ENCODE data around the gene CBR3. TPM values are rescaled to one million over a fixed set of nuclear protein-coding genes. Genes with fewer than 3 reads are reported as not detected.

Gene CBR3
- total and polyA plus RNA-seq, 2 donors (not counting 1 experiment from before 2014, with no cell fraction given), result 1.9 to 11.3 TPM

GRCh38 chr21:36174780-36175179, 39.9 kb downstream of the CBR3 start:
- no peak overlapping the region for H3K4me2 ChIP-seq (replicated peaks; ENCODE audit: low read depth, low read length, poor library complexity, severe bottlenecking)
- H3K36me3 ChIP-seq (replicated peaks in 1 of 2; ENCODE audit: control extremely low read depth in 1 of 2, control insufficient read depth in 1 of 2, extremely low read depth in 1 of 2, insufficient read depth in 2 of 2, low read length in 1 of 2), result peaks cover 4 to 45% of the 10 kb centered on the region in 2 experiments
- peaks cover 66% of the 10 kb centered on the region for H3K79me2 ChIP-seq (ENCODE audit: control insufficient read depth, insufficient read depth, low read length)
- ChIA-PET POLR2A (no interaction called here), CTCF (no interaction called here)
- H3K27me3 ChIP-seq (replicated peaks in 1 of 4; ENCODE audit: control extremely low read depth in 1 of 4, control insufficient read depth in 3 of 4, insufficient read depth in 4 of 4, low read length in 3 of 4), result no peaks in the 10 kb centered on the region
- H4K20me1 ChIP-seq (ENCODE audit: control insufficient read depth, insufficient read depth, low read length, poor library complexity, severe bottlenecking), result peaks cover 24% of the 10 kb centered on the region
- no peaks in the 10 kb centered on the region for H3K9me3 Mint-ChIP-seq (ENCODE audit: insufficient read depth)
- peaks cover 24% of the 10 kb centered on the region for H3K4me1 Mint-ChIP-seq
- peaks cover 4 to 12% of the 10 kb centered on the region in 2 donors for H3K4me1 ChIP-seq (ENCODE audit: control insufficient read depth in 2 of 2, insufficient read depth in 2 of 2, low read length in 2 of 2)
- H3K4me3 Mint-ChIP-seq, result no peak overlapping the region
- ATAC-seq (ENCODE audit: low read depth) (no peak), DNase-seq (no peak)
- intact Hi-C loops (cut with micrococcal nuclease), result no loop called here
- H3K27ac Mint-ChIP-seq, result no peak overlapping the region
- H3K4me3 ChIP-seq (ENCODE audit: control extremely low read depth in 1 of 5, extremely low read depth in 1 of 5, insufficient read depth in 1 of 5, low read depth in 2 of 5, low read length in 4 of 5), result no peak overlapping the region
- WGBS (ENCODE audit: insufficient coverage), result 100% methylated on average over 5 of the region's 6 CpGs
- H2AFZ ChIP-seq (ENCODE audit: insufficient read depth, low read depth, low read length, poor library complexity, severe bottlenecking), result no peak overlapping the region
- TF ChIP-seq EZH2 (IDR thresholded peaks at IDR 0.05; ENCODE audit: borderline replicate concordance, insufficient read depth, low read depth, low read length, poor library complexity, severe bottlenecking) (no peak), CTCF (IDR thresholded peaks at IDR 0.05) (no peak)
- H3K9me3 ChIP-seq (ENCODE audit: control extremely low read depth in 1 of 3, control insufficient read depth in 2 of 3, insufficient read depth in 1 of 3, low read length in 2 of 3), result no peaks in the 10 kb centered on the region
- H3K27me3 Mint-ChIP-seq, result no peaks in the 10 kb centered on the region
- no peak overlapping the region for H3K27ac ChIP-seq (ENCODE audit: low read length in 2 of 2)
- no peak overlapping the region for H3K9ac ChIP-seq (ENCODE audit: low read length)

GRCh38 chr21:36175771-36176565, 41.1 kb downstream of the CBR3 start:
- no peak overlapping the region for H3K4me3 Mint-ChIP-seq
- CTCF ChIA-PET, result interaction anchor here (0.8 kb wide), 1 partner anchor 156 kb away, joined by 5 read pairs; no protein-coding TSS in a partner anchor
- intact Hi-C loops (cut with micrococcal nuclease), result no loop called here
- peaks cover 22% of the 10 kb centered on the region for H4K20me1 ChIP-seq (ENCODE audit: control insufficient read depth, insufficient read depth, low read length, poor library complexity, severe bottlenecking)
- peak overlapping the region; percentile 20 for H3K27ac Mint-ChIP-seq
- H3K4me2 ChIP-seq (replicated peaks; ENCODE audit: low read depth, low read length, poor library complexity, severe bottlenecking), result no peak overlapping the region
- H3K79me2 ChIP-seq (ENCODE audit: control insufficient read depth, insufficient read depth, low read length), result peaks cover 67% of the 10 kb centered on the region
- POLR2A ChIA-PET, result no interaction called here
- H3K27me3 Mint-ChIP-seq, result no peaks in the 10 kb centered on the region
- ATAC-seq (ENCODE audit: low read depth) (no peak), DNase-seq (no peak)
- peaks cover 6 to 15% of the 10 kb centered on the region in 2 donors for H3K4me1 ChIP-seq (ENCODE audit: control insufficient read depth in 2 of 2, insufficient read depth in 2 of 2, low read length in 2 of 2)
- peaks cover 26% of the 10 kb centered on the region for H3K4me1 Mint-ChIP-seq
- TF ChIP-seq CTCF (IDR thresholded peaks at IDR 0.05) (no peak), EZH2 (IDR thresholded peaks at IDR 0.05; ENCODE audit: borderline replicate concordance, insufficient read depth, low read depth, low read length, poor library complexity, severe bottlenecking) (no peak)
- H3K9me3 ChIP-seq (ENCODE audit: control extremely low read depth in 1 of 3, control insufficient read depth in 2 of 3, insufficient read depth in 1 of 3, low read length in 2 of 3), result no peaks in the 10 kb centered on the region
- no peak overlapping the region for H3K4me3 ChIP-seq (ENCODE audit: control extremely low read depth in 1 of 5, extremely low read depth in 1 of 5, insufficient read depth in 1 of 5, low read depth in 2 of 5, low read length in 4 of 5)
- no peak overlapping the region for H3K27ac ChIP-seq (ENCODE audit: low read length in 2 of 2)
- H3K36me3 ChIP-seq (replicated peaks in 1 of 2; ENCODE audit: control extremely low read depth in 1 of 2, control insufficient read depth in 1 of 2, extremely low read depth in 1 of 2, insufficient read depth in 2 of 2, low read length in 1 of 2), result peaks cover 4 to 37% of the 10 kb centered on the region in 2 experiments
- no peak overlapping the region for H2AFZ ChIP-seq (ENCODE audit: insufficient read depth, low read depth, low read length, poor library complexity, severe bottlenecking)
- H3K27me3 ChIP-seq (replicated peaks in 1 of 4; ENCODE audit: control extremely low read depth in 1 of 4, control insufficient read depth in 3 of 4, insufficient read depth in 4 of 4, low read length in 3 of 4), result no peaks in the 10 kb centered on the region
- WGBS (ENCODE audit: insufficient coverage), result 73% methylated on average over 6 of the region's 7 CpGs
- H3K9ac ChIP-seq (ENCODE audit: low read length), result no peak overlapping the region
- H3K9me3 Mint-ChIP-seq (ENCODE audit: insufficient read depth), result no peaks in the 10 kb centered on the region
